Hepatocyte (in vitro differentiated cells): ENCODE measurements around the gene RNF149. TPM values are rescaled to one million over a fixed set of nuclear protein-coding genes. Genes with fewer than 3 reads are reported as not detected.

Experiments
- DNase-seq: peaks from one replicate; pipeline ENCODE4 v3.0.0-alpha.2; 2016; ENCODE audit warnings: low spot score
- H2AFZ ChIP-seq: fragments of 200-600 bp; sonication (generic); 2 replicates; pipeline ENCODE4 v1.6.0; 2016; ENCODE audit warnings: antibody characterized with exemption, mild to moderate bottlenecking
- H3K27ac ChIP-seq: fragments of 200-600 bp; sonication (generic); 2 replicates; pipeline ENCODE4 v1.5.1; 2016; ENCODE audit warnings: mild to moderate bottlenecking
- H3K27me3 ChIP-seq: fragments of 200-600 bp; sonication (generic); 2 replicates; pipeline ENCODE4 v1.6.1; 2016
- H3K36me3 ChIP-seq: fragments of 200-600 bp; sonication (generic); replicated peaks from 2 replicates; pipeline ENCODE4 v1.5.1; 2016; ENCODE audit warnings: low read depth; ENCODE audit not compliant: insufficient read depth
- H3K4me1 ChIP-seq: fragments of 200-600 bp; sonication (generic); 2 replicates; pipeline ENCODE4 v1.5.1; 2016; ENCODE audit warnings: mild to moderate bottlenecking, moderate library complexity; ENCODE audit not compliant: insufficient read depth
- H3K4me2 ChIP-seq: fragments of 200-600 bp; sonication (generic); 2 replicates; pipeline ENCODE4 v1.6.0; 2016
- H3K4me3 ChIP-seq: fragments of 200-600 bp; sonication (generic); 2 replicates; pipeline ENCODE4 v1.5.1; 2016; ENCODE audit warnings: mild to moderate bottlenecking
- H3K79me2 ChIP-seq: fragments of 200-600 bp; sonication (generic); 2 replicates; pipeline ENCODE4 v1.6.0; 2017; ENCODE audit warnings: mild to moderate bottlenecking
- H3K9me2 ChIP-seq: fragments of 200-600 bp; sonication (generic); replicated peaks from 2 replicates; pipeline ENCODE4 v1.6.0; 2017; ENCODE audit warnings: mild to moderate bottlenecking; ENCODE audit not compliant: insufficient read depth
- H3K9me3 ChIP-seq: fragments of 200-600 bp; sonication (generic); 2 replicates; pipeline ENCODE4 v1.5.1; 2016; ENCODE audit warnings: low read depth, mild to moderate bottlenecking
- H4K20me1 ChIP-seq: fragments of 200-600 bp; sonication (generic); 2 replicates; pipeline ENCODE4 v1.6.0; 2016; ENCODE audit warnings: mild to moderate bottlenecking; ENCODE audit not compliant: insufficient read depth, poor library complexity, severe bottlenecking
- EZH2 ChIP-seq: fragments of 200-600 bp; sonication (generic); IDR thresholded peaks from 2 replicates; pipeline ENCODE4 v1.6.1; 2016; ENCODE audit warnings: antibody characterized with exemption, mild to moderate bottlenecking, borderline replicate concordance
- EZH2phosphoT487 ChIP-seq: fragments of 200-600 bp; sonication (generic); IDR thresholded peaks from one replicate; pipeline ENCODE4 v1.6.1; 2018; ENCODE audit warnings: antibody characterized with exemption, mild to moderate bottlenecking, low read depth, moderate library complexity; ENCODE audit not compliant: unreplicated experiment, severe bottlenecking
- WGBS: methylation state at CpG from one replicate; pipeline ENCODE4 v1.1.6; 2016; ENCODE audit warnings: low lambda C conversion rate; ENCODE audit errors: missing lambda C conversion rate; 5-methylcytosine and 5-hydroxymethylcytosine counted together
- polyA plus RNA-seq: library from polyadenylated mRNA; unstranded; fragments of >200 nt; fragmentation: Nextera tagmentation; extraction: Ambion mirVana; gene quantifications from 2 replicates; pipeline ENCODE4 v1.2.1, GENCODE V29; 2016
- total RNA-seq: library from RNA; depleted of rRNA; stranded (reverse); fragments of >200 nt; gene quantifications from 2 replicates; pipeline ENCODE4 v1.2.3, GENCODE V29; 2014
- TF ChIP-seq, protein P1 (sequence below): fragments of 200-600 bp; sonication (generic); IDR thresholded peaks from 2 replicates; pipeline ENCODE4 v1.5.1; 2016; ENCODE audit warnings: antibody characterized with exemption, mild to moderate bottlenecking; ENCODE audit not compliant: poor library complexity

The RNF149 gene
- total and polyA plus RNA-seq, 2 experiments from 2014 or later = 60.7 to 64.6 TPM

GRCh38 chr2:101296371-101296770 is 12.1 kb downstream of the RNF149 start:
- 95% methylated on average over 5 of the region's 5 CpGs for WGBS
- no peak overlapping the region for H2AFZ ChIP-seq
- no peak for DNase-seq
- H3K9me3 ChIP-seq = no peaks in the 10 kb centered on the region
- H3K4me1 ChIP-seq = no peaks in the 10 kb centered on the region
- H3K27me3 ChIP-seq = no peaks in the 10 kb centered on the region
- H3K9me2 ChIP-seq = no peaks in the 10 kb centered on the region
- H3K36me3 ChIP-seq = no peaks in the 10 kb centered on the region
- H3K79me2 ChIP-seq = peaks cover 94% of the 10 kb centered on the region
- no peak for TF ChIP-seq EZH2
- H3K4me2 ChIP-seq = no peak overlapping the region
- H3K27ac ChIP-seq = no peak overlapping the region
- H3K4me3 ChIP-seq = no peak overlapping the region
- peaks cover 76% of the 10 kb centered on the region for H4K20me1 ChIP-seq

DNA sequence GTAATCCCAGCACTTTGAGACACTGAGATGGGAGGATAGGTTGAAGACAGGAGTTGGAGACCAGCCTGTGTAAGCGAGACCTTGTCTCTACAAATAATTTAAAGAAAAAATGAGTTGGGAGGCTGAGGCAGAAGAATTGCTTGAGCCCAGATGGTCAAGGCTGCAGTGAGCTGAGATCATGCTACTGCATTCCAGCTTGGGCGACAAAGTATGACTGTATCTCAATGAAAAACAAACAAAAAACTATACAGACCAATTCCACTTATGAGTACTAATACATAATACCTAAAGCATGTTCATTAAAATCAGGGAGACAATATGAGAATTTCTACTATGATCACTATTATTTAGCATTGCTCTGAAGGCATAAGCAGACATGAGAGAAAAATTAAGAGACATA is 12.6 kb downstream of the RNF149 start:
- Histone ChIP-seq H2AFZ (no peak overlapping the region), H3K27ac (no peak overlapping the region), H3K9me2 (no peaks in the 10 kb centered on the region), H3K4me2 (no peak overlapping the region), H3K27me3 (no peaks in the 10 kb centered on the region), H3K9me3 (no peaks in the 10 kb centered on the region), H3K4me3 (no peak overlapping the region), H3K79me2 (peaks cover 94% of the 10 kb centered on the region), H3K36me3 (no peaks in the 10 kb centered on the region), H3K4me1 (no peaks in the 10 kb centered on the region), H4K20me1 (peaks cover 71% of the 10 kb centered on the region)
- DNase-seq = no peak
- 87% methylated on average over 2 of the region's 2 CpGs for WGBS
- TF ChIP-seq, protein P1, sequence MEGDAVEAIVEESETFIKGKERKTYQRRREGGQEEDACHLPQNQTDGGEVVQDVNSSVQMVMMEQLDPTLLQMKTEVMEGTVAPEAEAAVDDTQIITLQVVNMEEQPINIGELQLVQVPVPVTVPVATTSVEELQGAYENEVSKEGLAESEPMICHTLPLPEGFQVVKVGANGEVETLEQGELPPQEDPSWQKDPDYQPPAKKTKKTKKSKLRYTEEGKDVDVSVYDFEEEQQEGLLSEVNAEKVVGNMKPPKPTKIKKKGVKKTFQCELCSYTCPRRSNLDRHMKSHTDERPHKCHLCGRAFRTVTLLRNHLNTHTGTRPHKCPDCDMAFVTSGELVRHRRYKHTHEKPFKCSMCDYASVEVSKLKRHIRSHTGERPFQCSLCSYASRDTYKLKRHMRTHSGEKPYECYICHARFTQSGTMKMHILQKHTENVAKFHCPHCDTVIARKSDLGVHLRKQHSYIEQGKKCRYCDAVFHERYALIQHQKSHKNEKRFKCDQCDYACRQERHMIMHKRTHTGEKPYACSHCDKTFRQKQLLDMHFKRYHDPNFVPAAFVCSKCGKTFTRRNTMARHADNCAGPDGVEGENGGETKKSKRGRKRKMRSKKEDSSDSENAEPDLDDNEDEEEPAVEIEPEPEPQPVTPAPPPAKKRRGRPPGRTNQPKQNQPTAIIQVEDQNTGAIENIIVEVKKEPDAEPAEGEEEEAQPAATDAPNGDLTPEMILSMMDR = no peak
- TF ChIP-seq EZH2 (no peak), EZH2phosphoT487 (no peak)

DNA sequence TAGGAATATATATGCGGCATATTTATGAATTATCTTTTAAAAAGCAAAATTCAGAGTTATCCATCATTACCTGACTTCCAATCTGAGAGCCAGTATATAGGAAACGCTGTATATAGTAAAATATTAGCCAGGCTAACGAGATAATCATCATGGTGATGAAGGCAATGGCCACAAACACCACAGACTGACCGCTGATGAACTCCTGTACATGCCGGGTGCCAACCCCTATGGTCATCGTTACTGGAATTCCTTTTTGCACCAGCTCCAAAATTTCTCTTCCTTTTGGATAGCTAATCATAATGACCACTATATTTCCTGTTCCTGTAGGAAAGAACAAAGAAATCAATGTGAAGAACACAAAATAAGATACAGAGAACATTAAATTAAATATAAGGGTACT is 13.6 kb downstream of the RNF149 start:
- WGBS = 91% methylated on average over 6 of the region's 6 CpGs
- no peak overlapping the region for H2AFZ ChIP-seq
- no peak overlapping the region for H3K4me2 ChIP-seq
- peaks cover 61% of the 10 kb centered on the region for H4K20me1 ChIP-seq
- DNase-seq = no peak
- TF ChIP-seq EZH2 = no peak
- H3K9me3 ChIP-seq = no peaks in the 10 kb centered on the region
- no peaks in the 10 kb centered on the region for H3K4me1 ChIP-seq
- no peaks in the 10 kb centered on the region for H3K9me2 ChIP-seq
- no peak overlapping the region for H3K27ac ChIP-seq
- no peak overlapping the region for H3K4me3 ChIP-seq
- no peaks in the 10 kb centered on the region for H3K36me3 ChIP-seq
- no peaks in the 10 kb centered on the region for H3K27me3 ChIP-seq
- peaks cover 93% of the 10 kb centered on the region for H3K79me2 ChIP-seq

DNA sequence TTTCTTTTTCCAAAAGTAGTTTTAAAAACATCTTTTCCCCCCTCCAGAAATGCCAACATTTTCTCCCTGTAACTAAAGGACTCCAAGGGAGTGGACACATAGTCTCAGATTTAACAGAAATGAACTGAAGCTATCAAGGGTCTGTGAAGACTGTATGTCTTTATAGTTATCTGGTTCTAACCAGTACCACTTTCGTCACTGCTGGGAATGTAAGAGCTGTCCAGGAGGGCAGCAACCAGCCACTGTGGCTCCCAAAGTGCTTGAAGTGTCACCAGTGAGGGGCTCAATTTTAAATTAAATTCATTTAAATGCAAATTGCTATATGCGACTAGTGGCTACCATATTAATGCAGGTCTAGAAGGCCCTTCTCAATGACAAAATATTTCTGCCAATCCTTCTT is 15.0 kb downstream of the RNF149 start:
- Histone ChIP-seq H3K4me2 (no peak overlapping the region), H3K4me3 (no peak overlapping the region), H3K79me2 (peaks cover 90% of the 10 kb centered on the region), H4K20me1 (peaks cover 47% of the 10 kb centered on the region), H3K36me3 (no peaks in the 10 kb centered on the region), H3K4me1 (no peaks in the 10 kb centered on the region), H3K27ac (no peak overlapping the region), H2AFZ (no peak overlapping the region), H3K9me3 (no peaks in the 10 kb centered on the region), H3K9me2 (no peaks in the 10 kb centered on the region), H3K27me3 (no peaks in the 10 kb centered on the region)
- no peak for TF ChIP-seq EZH2phosphoT487
- TF ChIP-seq, protein P1 = no peak
- no peak for TF ChIP-seq EZH2
- no peak for DNase-seq
- 93% methylated on average over 2 of the region's 2 CpGs for WGBS

- no peak overlapping the region for H3K27ac ChIP-seq
- no peaks in the 10 kb centered on the region for H3K36me3 ChIP-seq
- H3K79me2 ChIP-seq = peaks cover 78% of the 10 kb centered on the region
- TF ChIP-seq, protein P1 = no peak
- TF ChIP-seq EZH2phosphoT487 = no peak
- TF ChIP-seq EZH2 = no peak
- H3K4me1 ChIP-seq = no peaks in the 10 kb centered on the region
- peaks cover 32% of the 10 kb centered on the region for H4K20me1 ChIP-seq
- no peak overlapping the region for H3K4me3 ChIP-seq
- H3K27me3 ChIP-seq = no peaks in the 10 kb centered on the region
- no peak for DNase-seq
- H3K4me2 ChIP-seq = no peak overlapping the region
- 98% methylated on average over 3 of the region's 3 CpGs for WGBS
- H3K9me2 ChIP-seq = no peaks in the 10 kb centered on the region
- H2AFZ ChIP-seq = no peak overlapping the region
- no peaks in the 10 kb centered on the region for H3K9me3 ChIP-seq
Observed at GRCh38 chr2:101291973-101292372, 16.5 kb downstream of the RNF149 start.
